ENCODE measurements around the gene MAB21L4. TPM values are rescaled to one million over a fixed set of nuclear protein-coding genes. Genes with fewer than 3 reads are reported as not detected.
A peak's percentile ranks its signal among the peaks of the same experiment; 100 is the strongest.

The MAB21L4 gene
- total RNA-seq, 1 experiment from 2014 or later: not detected

GRCh38 chr2:240857039-240858008 is 38.6 kb downstream of the MAB21L4 start:
- no peak overlapping the region for H3K4me3 ChIP-seq (replicated peaks in 1 of 2; ENCODE audit: low read depth in 1 of 2, low read length in 2 of 2)
- H4K20me1 ChIP-seq (ENCODE audit: insufficient read depth): no peaks in the 10 kb centered on the region
- no peak overlapping the region for H3K9ac ChIP-seq (ENCODE audit: low read length)
- DNase-seq (ENCODE audit: low read depth, low spot score): no peak
- H3K79me2 ChIP-seq (ENCODE audit: insufficient read depth, low read length): no peaks in the 10 kb centered on the region
- no peaks in the 10 kb centered on the region for H3K9me2 ChIP-seq (ENCODE audit: insufficient read depth)
- ChIA-PET POLR2A (no interaction called here), RAD21 (ENCODE audit: low non-redundant PET in 1 of 2, low total read pairs in 2 of 2, uncharacterized antibody in 2 of 2, unreplicated experiment in 2 of 2) (no interaction called here), CTCF (no interaction called here)
- no peaks in the 10 kb centered on the region for H3K27me3 ChIP-seq (ENCODE audit: insufficient read depth, low read length)
- no peaks in the 10 kb centered on the region; a peak in 2 of 4 replicates for H3K9me3 ChIP-seq (ENCODE audit: control insufficient read depth in 1 of 2, insufficient read depth in 1 of 2, low read depth in 1 of 2, low read length in 2 of 2)
- no peak overlapping the region for H3K4me2 ChIP-seq (ENCODE audit: low read length)
- H3K27ac ChIP-seq (ENCODE audit: low read depth, low read length): no peak overlapping the region
- no peaks in the 10 kb centered on the region for H3K36me3 ChIP-seq (ENCODE audit: control insufficient read depth in 1 of 2, insufficient read depth in 2 of 2, low read length in 2 of 2)
- TF ChIP-seq EZH2 (IDR thresholded peaks at IDR 0.05): no peak
- TF ChIP-seq POLR2A (IDR thresholded peaks at IDR 0.05; ENCODE audit: borderline replicate concordance, extremely low read depth, insufficient read depth, insufficient read length): no peak
- no peak for TF ChIP-seq TCF7L2 (IDR thresholded peaks at IDR 0.05; ENCODE audit: borderline replicate concordance, extremely low read depth, insufficient read depth, insufficient read length)
- no peak for TF ChIP-seq EZH2phosphoT487 (IDR thresholded peaks at IDR 0.05; ENCODE audit: borderline replicate concordance)
- TF ChIP-seq SIN3A (IDR thresholded peaks at IDR 0.05; ENCODE audit: low read depth): no peak
- TF ChIP-seq FOSL1 (IDR thresholded peaks at IDR 0.05; ENCODE audit: low read depth): no peak
- no peak for TF ChIP-seq RAD21 (IDR thresholded peaks at IDR 0.05; ENCODE audit: low read depth)
- no peak for TF ChIP-seq CEBPB (IDR thresholded peaks at IDR 0.05; ENCODE audit: low read depth)
- no peak for TF ChIP-seq ZFX (IDR thresholded peaks at IDR 0.05)
- ATAC-seq: 0 out of 2 replicates have a peak, but pooled peaks have one; percentile 12
- intact Hi-C loops (cut with micrococcal nuclease): loop anchor here (10.0 kb wide), 1 partner anchor 217 kb away; no protein-coding TSS in a partner anchor
- H3K4me1 ChIP-seq (ENCODE audit: control insufficient read depth in 1 of 2, insufficient read depth in 2 of 2, low read length in 2 of 2): no peaks in the 10 kb centered on the region
- H2AFZ ChIP-seq (ENCODE audit: low read depth, low read length, poor library complexity, severe bottlenecking): no peak overlapping the region
- BruUV-seq (replicated peaks): no TSS peak
